MM.1S (cell line): ENCODE results near the gene HNRNPA3.

ENCODE experiments used
- DNase-seq: peaks from one replicate; pipeline ENCODE4 v3.0.0-alpha.2; 2015
- H2AFZ ChIP-seq: fragments of 300-600 bp; sonication (generic); 2 replicates; pipeline ENCODE4 v1.6.0; 2016; ENCODE audit warnings: antibody characterized with exemption, low read length
- H3F3A ChIP-seq: fragments of 300-600 bp; sonication (generic); 2 replicates; pipeline ENCODE4 v1.6.1; 2016; ENCODE audit warnings: mild to moderate bottlenecking, antibody characterized with exemption, low read length, moderate library complexity, mixed read lengths; ENCODE audit not compliant: insufficient read depth
- H3K27ac ChIP-seq: fragments of 300-600 bp; sonication (generic); 2 replicates; pipeline ENCODE4 v1.5.1; 2016; ENCODE audit warnings: mild to moderate bottlenecking, low read length
- H3K27me3 ChIP-seq: fragments of 300-600 bp; sonication (generic); replicated peaks from 2 replicates; pipeline ENCODE4 v1.6.0; 2016; ENCODE audit warnings: low read length; ENCODE audit not compliant: insufficient read depth
- H3K36me3 ChIP-seq: fragments of 300-600 bp; sonication (generic); replicated peaks from 2 replicates; pipeline ENCODE4 v1.6.1; 2016; ENCODE audit warnings: mild to moderate bottlenecking, low read length, mixed read lengths; ENCODE audit not compliant: insufficient read depth
- H3K4me1 ChIP-seq: fragments of 300-600 bp; sonication (generic); 2 replicates; pipeline ENCODE4 v1.6.1; 2016; ENCODE audit warnings: low read length, mixed read lengths
- H3K4me2 ChIP-seq: fragments of 300-600 bp; sonication (generic); 2 replicates; pipeline ENCODE4 v1.6.0; 2016; ENCODE audit warnings: low read depth, low read length
- H3K4me3 ChIP-seq: fragments of 300-600 bp; sonication (generic); 2 replicates; pipeline ENCODE4 v1.5.1; 2016; ENCODE audit warnings: low read length, mixed read lengths
- H3K79me2 ChIP-seq: fragments of 300-600 bp; sonication (generic); 2 replicates; pipeline ENCODE4 v1.6.1; 2016; ENCODE audit warnings: mixed run types, low read length, mixed read lengths
- H3K9ac ChIP-seq: fragments of 300-600 bp; sonication (generic); 2 replicates; pipeline ENCODE4 v1.6.1; 2016; ENCODE audit warnings: low read length, mixed read lengths
- H3K9me2 ChIP-seq: fragments of 300-600 bp; sonication (generic); replicated peaks from 2 replicates; pipeline ENCODE4 v1.6.1; 2016; ENCODE audit warnings: mild to moderate bottlenecking, low read length, mixed read lengths; ENCODE audit not compliant: insufficient read depth
- H3K9me3 ChIP-seq: fragments of 300-600 bp; sonication (generic); replicated peaks from 2 replicates; pipeline ENCODE4 v1.6.1; 2016; ENCODE audit warnings: mild to moderate bottlenecking, low read length, mixed read lengths; ENCODE audit not compliant: insufficient read depth
- H4K20me1 ChIP-seq: fragments of 300-600 bp; sonication (generic); 2 replicates; pipeline ENCODE4 v1.6.1; 2016; ENCODE audit warnings: mild to moderate bottlenecking, low read length, moderate library complexity, mixed read lengths; ENCODE audit not compliant: insufficient read depth
- CTCF ChIP-seq: fragments of 300-600 bp; sonication (generic); IDR thresholded peaks from 2 replicates; pipeline ENCODE4 v1.5.1; 2016; ENCODE audit warnings: antibody characterized with exemption, low read length, mixed read lengths
- EZH2 ChIP-seq: fragments of 300-600 bp; sonication (generic); optimal IDR thresholded peaks from 2 replicates; pipeline ENCODE3; 2017; ENCODE audit warnings: low read depth, mild to moderate bottlenecking, antibody characterized with exemption, low read length, mixed read lengths
- EZH2phosphoT487 ChIP-seq: fragments of 300-600 bp; sonication (generic); IDR thresholded peaks from 2 replicates; pipeline ENCODE4 v1.6.1; 2018; ENCODE audit warnings: antibody characterized with exemption, low read length

HNRNPA3 gene

GRCh38 chr2:177256695-177257094, 44.1 kb downstream of the HNRNPA3 start:
- DNase-seq = no peak
- H3K27ac ChIP-seq = no peak overlapping the region
- H3F3A ChIP-seq = no peaks in the 10 kb centered on the region
- H2AFZ ChIP-seq = no peak overlapping the region
- no peak overlapping the region for H3K9ac ChIP-seq
- H3K27me3 ChIP-seq = no peaks in the 10 kb centered on the region
- no peaks in the 10 kb centered on the region for H3K36me3 ChIP-seq
- no peaks in the 10 kb centered on the region for H3K9me3 ChIP-seq
- no peak for TF ChIP-seq CTCF
- TF ChIP-seq EZH2 = no peak
- TF ChIP-seq EZH2phosphoT487 = no peak
- peaks cover 66% of the 10 kb centered on the region for H4K20me1 ChIP-seq
- no peak overlapping the region for H3K4me3 ChIP-seq
- H3K9me2 ChIP-seq = no peaks in the 10 kb centered on the region
- H3K79me2 ChIP-seq = peaks cover 100% of the 10 kb centered on the region
- H3K4me1 ChIP-seq = peaks cover 6% of the 10 kb centered on the region; the same call in 1 of the 2 replicates
- H3K4me2 ChIP-seq = no peak overlapping the region

- H3K4me1 ChIP-seq = peaks cover 13% of the 10 kb centered on the region; the same call in 1 of the 2 replicates
- H3K9ac ChIP-seq = no peak overlapping the region
- no peaks in the 10 kb centered on the region for H3K9me2 ChIP-seq
- no peaks in the 10 kb centered on the region for H3F3A ChIP-seq
- H2AFZ ChIP-seq = no peak overlapping the region
- no peak overlapping the region for H3K4me2 ChIP-seq
- H3K79me2 ChIP-seq = peaks cover 100% of the 10 kb centered on the region
- H3K4me3 ChIP-seq = no peak overlapping the region
- no peaks in the 10 kb centered on the region for H3K36me3 ChIP-seq
- TF ChIP-seq EZH2phosphoT487 (no peak), CTCF (no peak), EZH2 (no peak)
- H3K9me3 ChIP-seq = no peaks in the 10 kb centered on the region
- H4K20me1 ChIP-seq = peaks cover 62% of the 10 kb centered on the region
- DNase-seq = no peak
- no peak overlapping the region for H3K27ac ChIP-seq
- no peaks in the 10 kb centered on the region for H3K27me3 ChIP-seq
Measured at GRCh38 chr2:177257471-177257870, 44.9 kb downstream of the HNRNPA3 start.

DNA sequence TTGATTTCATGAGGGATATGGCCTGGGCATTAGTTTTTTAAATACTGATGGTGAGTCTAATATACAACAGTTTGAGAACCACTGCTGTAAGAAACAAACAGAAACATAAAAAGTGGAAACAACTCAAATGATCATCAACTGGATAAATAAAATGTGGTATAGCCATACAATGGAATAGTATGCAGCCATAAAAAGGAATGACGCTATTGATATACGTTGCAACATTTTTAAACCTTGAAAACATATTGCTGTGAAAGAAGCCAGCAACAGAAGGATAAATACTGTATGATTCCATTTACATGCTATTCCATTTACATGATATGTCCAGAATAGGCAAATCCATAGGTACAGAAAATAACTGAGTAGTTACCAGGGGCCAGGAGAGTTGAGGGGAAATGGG, 45.5 kb downstream of the HNRNPA3 start:
- Histone ChIP-seq H3K36me3 (no peaks in the 10 kb centered on the region), H3K9me2 (no peaks in the 10 kb centered on the region), H3K4me3 (no peak overlapping the region), H2AFZ (no peak overlapping the region), H3K9me3 (no peaks in the 10 kb centered on the region), H3F3A (0 out of 2 replicates have a peak, but pooled peaks cover 2% of the 10 kb centered on the region), H4K20me1 (peaks cover 57% of the 10 kb centered on the region), H3K4me2 (no peak overlapping the region), H3K79me2 (peaks cover 100% of the 10 kb centered on the region), H3K27ac (no peak overlapping the region), H3K9ac (no peak overlapping the region), H3K4me1 (peaks cover 14% of the 10 kb centered on the region; the same call in 1 of the 2 replicates), H3K27me3 (no peaks in the 10 kb centered on the region)
- TF ChIP-seq EZH2 (no peak), CTCF (no peak), EZH2phosphoT487 (no peak)
- no peak for DNase-seq
